ENCODE data around the gene NRN1L. TPM values are rescaled to one million over a fixed set of nuclear protein-coding genes. Genes with fewer than 3 reads are reported as not detected.

The NRN1L gene
- total and polyA plus RNA-seq, 2 of the 4 experiments (the other 2 are of a cell fraction): 0.27 TPM; not detected in 1

DNA sequence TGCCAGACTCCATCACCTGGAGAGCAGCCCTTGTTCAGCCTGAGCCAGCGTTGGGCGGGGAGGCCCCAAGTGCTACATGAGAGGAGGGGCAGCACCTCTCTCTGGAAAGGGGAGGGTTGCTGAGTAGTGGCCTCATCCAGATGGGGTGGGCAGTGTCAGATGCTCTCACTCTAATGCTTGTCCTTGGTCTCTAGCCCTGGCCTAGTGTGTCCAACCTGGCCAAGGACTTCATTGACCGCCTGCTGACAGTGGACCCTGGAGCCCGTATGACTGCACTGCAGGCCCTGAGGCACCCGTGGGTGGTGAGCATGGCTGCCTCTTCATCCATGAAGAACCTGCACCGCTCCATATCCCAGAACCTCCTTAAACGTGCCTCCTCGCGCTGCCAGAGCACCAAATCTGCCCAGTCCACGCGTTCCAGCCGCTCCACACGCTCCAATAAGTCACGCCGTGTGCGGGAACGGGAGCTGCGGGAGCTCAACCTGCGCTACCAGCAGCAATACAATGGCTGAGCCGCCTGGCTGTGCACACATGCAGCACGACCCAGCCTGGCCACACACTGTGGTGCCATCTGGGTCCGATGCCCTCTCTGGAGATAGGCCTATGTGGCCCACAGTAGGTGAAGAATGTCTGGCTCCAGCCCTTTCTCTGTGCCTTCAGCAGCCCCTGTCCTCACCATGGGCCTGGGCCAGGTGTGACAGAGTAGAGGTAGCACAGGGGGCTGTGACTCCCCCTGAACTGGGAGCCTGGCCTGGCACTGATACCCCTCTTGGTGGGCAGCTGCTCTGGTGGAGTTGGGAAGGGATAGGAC, 42.7 kb downstream of the NRN1L start:
- intact Hi-C loops (cut with micrococcal nuclease): no loop called here
- ATAC-seq (ENCODE audit: low read depth): no peak

More for the DNA sequence above, 42.7 kb downstream of the NRN1L start:
- no peak overlapping the region for H2AK5ac ChIP-seq (ENCODE audit: low read depth, low read length)
- no peak overlapping the region for H3K27ac ChIP-seq (ENCODE audit: insufficient read depth, low read length)
- no peak overlapping the region for H2BK5ac ChIP-seq (ENCODE audit: low read depth, low read length, poor library complexity, severe bottlenecking)
- no peak overlapping the region for H2BK15ac ChIP-seq (ENCODE audit: low read depth, low read length)
- H2AFZ ChIP-seq (replicated peaks; ENCODE audit: low read length, poor library complexity): no peak overlapping the region
- H3K4me2 ChIP-seq (ENCODE audit: low read depth, low read length): no peak overlapping the region
- H4K8ac ChIP-seq (ENCODE audit: low read depth in 2 of 2, low read length in 2 of 2): no peak overlapping the region
- H4K5ac ChIP-seq (ENCODE audit: low read depth, low read length): no peak overlapping the region
- in situ Hi-C loops (cut with MboI; ENCODE audit: low sequenced_read_pairs): loop anchor here (5.0 to 25.0 kb wide), 3 partner anchors 115 to 390 kb away; partner anchors contain the start of gene RIPOR1
- no peak overlapping the region for H2BK120ac ChIP-seq (ENCODE audit: low read depth, low read length)
- H3K23ac ChIP-seq (ENCODE audit: low read depth, low read length): no peak overlapping the region
- no peaks in the 10 kb centered on the region for H3K9me3 ChIP-seq (ENCODE audit: control insufficient read depth, insufficient read depth, low read length)
- peaks cover 46% of the 10 kb centered on the region for H4K20me1 ChIP-seq (ENCODE audit: insufficient read depth, low read length)
- dilution Hi-C loops (cut with HindIII; ENCODE audit: low sequenced_read_pairs, unreplicated experiment): no loop called here
- H3K4me1 ChIP-seq (ENCODE audit: control insufficient read depth, insufficient read depth, low read length): no peaks in the 10 kb centered on the region
- no peak overlapping the region for H4K91ac ChIP-seq (ENCODE audit: insufficient read depth, low read depth, low read length)
- BruUV-seq (replicated peaks): no TSS peak
- ChIA-PET POLR2A (ENCODE audit: unreplicated experiment) (no interaction called here), CTCF (no interaction called here)
- H3K56ac ChIP-seq (ENCODE audit: extremely low read depth, insufficient read depth, low read length): no peak overlapping the region
- H3K4ac ChIP-seq (ENCODE audit: low read depth, low read length): no peak overlapping the region
- H3K27me3 ChIP-seq (ENCODE audit: control insufficient read depth, insufficient read depth, low read length): no peaks in the 10 kb centered on the region
- WGBS, 2 experiments (ENCODE audit: extremely low coverage in 2 of 2, insufficient read length in 1 of 2): 97% methylated on average over 15 of the region's 22 CpGs; no CpG with 5 or more reads in 1 of the 2 experiments
- H2BK20ac ChIP-seq (ENCODE audit: low read depth, low read length): no peak overlapping the region
- H3K9me1 ChIP-seq (ENCODE audit: insufficient read depth, low read length): no peaks in the 10 kb centered on the region
- H3K14ac ChIP-seq (replicated peaks; ENCODE audit: low read depth, low read length): no peak overlapping the region
- DNase-seq: no peak
- H3K79me1 ChIP-seq (ENCODE audit: low read depth in 1 of 2, low read length in 2 of 2): peaks cover 5 to 35% of the 10 kb centered on the region in 2 experiments; a peak in 2 of 4 replicates
- no peak overlapping the region for H2AK9ac ChIP-seq (replicated peaks; ENCODE audit: low read depth, low read length, poor library complexity)
- peaks cover 29% of the 10 kb centered on the region for H3K36me3 ChIP-seq (ENCODE audit: control insufficient read depth, insufficient read depth, low read length)
- no peak overlapping the region for H3K9ac ChIP-seq (ENCODE audit: low read depth, low read length)
- H3K18ac ChIP-seq (ENCODE audit: low read depth, low read length): no peak overlapping the region
- no peak overlapping the region for H3K4me3 ChIP-seq (ENCODE audit: insufficient read depth, low read depth, low read length)
- no peak for TF ChIP-seq SMC3 (IDR thresholded peaks at IDR 0.05; ENCODE audit: low read depth, low read length)
- no peak for TF ChIP-seq RCOR1 (IDR thresholded peaks at IDR 0.05; ENCODE audit: insufficient replicate concordance, low read length)
- TF ChIP-seq RAD21 (IDR thresholded peaks at IDR 0.05; ENCODE audit: low read length): no peak
- no peak for TF ChIP-seq NFE2L2 (IDR thresholded peaks at IDR 0.05; ENCODE audit: low read depth, low read length)
- TF ChIP-seq, protein P1, sequence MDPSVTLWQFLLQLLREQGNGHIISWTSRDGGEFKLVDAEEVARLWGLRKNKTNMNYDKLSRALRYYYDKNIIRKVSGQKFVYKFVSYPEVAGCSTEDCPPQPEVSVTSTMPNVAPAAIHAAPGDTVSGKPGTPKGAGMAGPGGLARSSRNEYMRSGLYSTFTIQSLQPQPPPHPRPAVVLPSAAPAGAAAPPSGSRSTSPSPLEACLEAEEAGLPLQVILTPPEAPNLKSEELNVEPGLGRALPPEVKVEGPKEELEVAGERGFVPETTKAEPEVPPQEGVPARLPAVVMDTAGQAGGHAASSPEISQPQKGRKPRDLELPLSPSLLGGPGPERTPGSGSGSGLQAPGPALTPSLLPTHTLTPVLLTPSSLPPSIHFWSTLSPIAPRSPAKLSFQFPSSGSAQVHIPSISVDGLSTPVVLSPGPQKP (IDR thresholded peaks at IDR 0.05; ENCODE audit: borderline replicate concordance, low read depth, low read length): no peak
- TF ChIP-seq FOS (IDR thresholded peaks at IDR 0.05; ENCODE audit: low read depth, low read length): no peak
- TF ChIP-seq RFX5 (IDR thresholded peaks at IDR 0.05; ENCODE audit: low read depth, low read length): no peak
- no peak for TF ChIP-seq CHD1 (IDR thresholded peaks at IDR 0.05; ENCODE audit: low read depth, low read length)
- TF ChIP-seq MXI1 (IDR thresholded peaks at IDR 0.05; ENCODE audit: borderline replicate concordance, low read depth, low read length): no peak
- TF ChIP-seq BHLHE40 (IDR thresholded peaks at IDR 0.05; ENCODE audit: low read depth, low read length): no peak
- TF ChIP-seq, protein P2, sequence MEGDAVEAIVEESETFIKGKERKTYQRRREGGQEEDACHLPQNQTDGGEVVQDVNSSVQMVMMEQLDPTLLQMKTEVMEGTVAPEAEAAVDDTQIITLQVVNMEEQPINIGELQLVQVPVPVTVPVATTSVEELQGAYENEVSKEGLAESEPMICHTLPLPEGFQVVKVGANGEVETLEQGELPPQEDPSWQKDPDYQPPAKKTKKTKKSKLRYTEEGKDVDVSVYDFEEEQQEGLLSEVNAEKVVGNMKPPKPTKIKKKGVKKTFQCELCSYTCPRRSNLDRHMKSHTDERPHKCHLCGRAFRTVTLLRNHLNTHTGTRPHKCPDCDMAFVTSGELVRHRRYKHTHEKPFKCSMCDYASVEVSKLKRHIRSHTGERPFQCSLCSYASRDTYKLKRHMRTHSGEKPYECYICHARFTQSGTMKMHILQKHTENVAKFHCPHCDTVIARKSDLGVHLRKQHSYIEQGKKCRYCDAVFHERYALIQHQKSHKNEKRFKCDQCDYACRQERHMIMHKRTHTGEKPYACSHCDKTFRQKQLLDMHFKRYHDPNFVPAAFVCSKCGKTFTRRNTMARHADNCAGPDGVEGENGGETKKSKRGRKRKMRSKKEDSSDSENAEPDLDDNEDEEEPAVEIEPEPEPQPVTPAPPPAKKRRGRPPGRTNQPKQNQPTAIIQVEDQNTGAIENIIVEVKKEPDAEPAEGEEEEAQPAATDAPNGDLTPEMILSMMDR (conservative IDR thresholded peaks at IDR 0.05; ENCODE audit: low read depth, low read length): no peak
- no peak for TF ChIP-seq MAFK (IDR thresholded peaks at IDR 0.05; ENCODE audit: low read depth, low read length)
